HG03432 (cell line): ENCODE results near the gene KRTAP4-6.
"Not testable (repeated sequence)": the region's sequence is repeated elsewhere in the genome, so short reads cannot be mapped to it uniquely, and the experiment has no call there.

Experiments used
- ATAC-seq: cut with Tn5 transposase; IDR thresholded peaks from one replicate; pipeline ENCODE4 v1.9.1; 2021; ENCODE audit warnings: mild to moderate bottlenecking, moderate library complexity; ENCODE audit not compliant: unreplicated experiment

The KRTAP4-6 gene

GRCh38 chr17:41147531-41148204, 7.3 kb upstream of the KRTAP4-6 start:
- no peak for ATAC-seq

DNA sequence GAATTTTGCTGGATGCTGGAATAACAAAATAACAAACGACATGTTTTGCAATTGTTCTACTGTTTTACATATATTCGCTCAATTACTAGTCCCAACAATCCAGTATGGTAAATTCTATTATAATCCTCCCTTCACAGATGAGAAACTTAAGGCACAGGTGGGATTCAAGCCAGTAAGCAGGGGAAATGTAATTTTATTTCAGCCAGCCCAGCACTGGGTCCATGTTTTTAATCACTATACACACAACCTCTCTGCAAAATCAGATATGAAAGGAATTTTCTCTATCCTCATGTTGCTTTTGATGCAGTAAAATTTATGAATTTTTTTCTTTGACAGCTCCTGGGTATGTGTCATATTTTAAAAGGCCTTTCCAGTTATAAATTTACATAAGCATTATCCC, 4.9 kb upstream of the KRTAP4-6 start:
- ATAC-seq: no peak

DNA sequence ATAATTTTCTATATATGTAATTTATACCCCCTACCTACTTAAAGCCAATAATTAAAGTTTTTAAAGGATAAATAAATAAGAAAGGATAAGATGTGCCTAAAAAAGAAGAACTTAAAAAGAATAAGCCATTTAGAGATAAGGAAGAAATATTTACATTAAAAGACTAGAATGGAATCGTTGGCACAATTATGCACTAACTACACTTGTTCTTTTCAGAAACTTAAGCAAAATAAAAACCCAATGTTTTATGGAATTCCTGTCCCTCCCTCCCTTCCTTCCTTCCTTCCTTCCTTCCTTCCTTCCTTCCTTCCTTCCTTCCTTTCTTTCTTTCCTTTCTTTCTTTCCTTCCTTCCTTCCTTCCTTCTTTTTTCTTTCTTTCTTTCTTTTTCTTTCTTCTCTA, 4.5 kb upstream of the KRTAP4-6 start:
- ATAC-seq: no peak

GRCh38 chr17:41141361-41141760, 1.0 kb upstream of the KRTAP4-6 start:
- no peak for ATAC-seq

GRCh38 chr17:41139865-41140264, 479 bp downstream of the KRTAP4-6 start:
- not testable (repeated sequence) for ATAC-seq

DNA sequence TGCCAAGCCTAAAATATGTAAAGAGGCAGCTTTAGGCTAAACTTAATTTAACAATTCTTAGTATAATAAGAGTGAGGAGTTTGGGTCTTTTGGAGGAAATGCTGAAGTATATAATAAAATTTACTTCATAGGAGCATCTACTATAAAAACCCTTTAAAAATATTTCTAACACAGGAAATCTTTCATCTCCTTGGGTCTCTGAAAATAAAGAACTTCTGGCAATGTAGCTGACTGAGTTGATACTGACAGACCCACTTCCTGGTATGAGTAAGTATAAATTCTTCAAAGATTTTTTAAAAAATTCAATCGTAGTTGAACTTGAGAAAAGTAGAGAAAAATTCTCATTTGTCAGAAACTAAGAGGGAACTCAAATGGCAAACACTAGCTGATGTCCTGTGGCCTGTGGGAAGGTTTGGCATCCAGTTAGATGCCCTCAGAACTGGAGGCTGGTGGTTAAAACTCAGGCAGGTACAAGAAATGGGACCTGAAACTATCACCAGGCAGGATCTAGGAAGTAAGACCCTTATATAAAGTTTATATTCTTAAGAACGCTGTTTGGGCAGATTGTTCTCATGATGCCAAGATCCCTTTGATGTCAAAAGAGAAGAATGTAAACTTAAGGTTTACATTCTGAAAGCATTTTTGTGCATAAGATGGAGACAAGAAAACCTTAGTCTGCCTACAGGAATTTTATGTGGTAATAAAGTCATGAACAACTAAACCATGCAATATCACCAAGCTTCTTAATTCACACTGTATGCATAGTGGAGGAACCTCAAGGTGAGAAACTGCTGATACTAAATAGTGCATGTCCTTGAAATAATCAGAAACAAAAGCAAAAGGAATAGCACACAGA, 6.2 kb downstream of the KRTAP4-6 start:
- no peak for ATAC-seq

DNA sequence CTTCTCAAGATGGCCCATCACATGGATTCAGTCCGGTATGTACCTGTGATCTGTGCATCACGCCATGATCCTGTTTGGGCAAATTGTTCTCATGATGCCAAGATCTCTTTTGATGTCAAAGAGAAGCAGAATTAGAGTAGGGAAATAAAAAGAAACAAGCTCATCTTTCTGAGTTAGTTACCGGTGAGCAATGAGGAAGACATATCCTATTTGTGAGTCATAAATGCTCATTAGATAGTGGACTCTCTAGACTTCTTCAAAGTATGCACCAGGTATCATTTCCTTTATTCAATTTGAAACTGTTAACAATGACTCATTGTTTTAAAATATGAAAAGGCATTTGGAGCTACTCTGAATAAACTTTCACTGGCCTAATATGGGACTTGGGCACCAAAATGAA, 8.4 kb downstream of the KRTAP4-6 start:
- ATAC-seq: no peak

DNA sequence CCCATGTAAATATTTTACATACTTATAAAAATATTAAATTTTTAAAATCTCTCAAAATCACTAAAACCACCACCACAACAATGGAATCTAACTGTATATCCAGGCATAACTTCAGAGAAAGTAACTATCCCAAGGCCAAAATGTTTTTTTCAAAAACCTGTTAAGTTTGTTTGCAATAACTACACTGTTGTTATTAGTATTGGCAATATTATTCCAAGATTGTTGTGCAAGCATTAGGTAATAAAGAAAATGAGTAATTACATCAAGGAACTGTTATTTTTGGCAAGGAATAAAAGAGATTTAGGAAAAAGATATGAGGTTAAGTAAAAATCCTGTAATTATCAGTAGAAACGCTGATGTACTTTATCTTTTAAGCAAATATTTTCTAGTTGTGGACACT, 13.0 kb downstream of the KRTAP4-6 start:
- ATAC-seq: no peak

- ATAC-seq: no peak
Measured at GRCh38 chr17:41126412-41126811, 13.9 kb downstream of the KRTAP4-6 start.

GRCh38 chr17:41125064-41125463, 15.3 kb downstream of the KRTAP4-6 start:
- ATAC-seq: no peak

GRCh38 chr17:41123991-41124371, 16.4 kb downstream of the KRTAP4-6 start, which contains the start of gene KRTAP4-12:
TSS of gene KRTAP4-12 (minus strand) at chr17:41124182. CDS start at chr17:41124122, 60 bp downstream.
- not testable (repeated sequence) for ATAC-seq

DNA sequence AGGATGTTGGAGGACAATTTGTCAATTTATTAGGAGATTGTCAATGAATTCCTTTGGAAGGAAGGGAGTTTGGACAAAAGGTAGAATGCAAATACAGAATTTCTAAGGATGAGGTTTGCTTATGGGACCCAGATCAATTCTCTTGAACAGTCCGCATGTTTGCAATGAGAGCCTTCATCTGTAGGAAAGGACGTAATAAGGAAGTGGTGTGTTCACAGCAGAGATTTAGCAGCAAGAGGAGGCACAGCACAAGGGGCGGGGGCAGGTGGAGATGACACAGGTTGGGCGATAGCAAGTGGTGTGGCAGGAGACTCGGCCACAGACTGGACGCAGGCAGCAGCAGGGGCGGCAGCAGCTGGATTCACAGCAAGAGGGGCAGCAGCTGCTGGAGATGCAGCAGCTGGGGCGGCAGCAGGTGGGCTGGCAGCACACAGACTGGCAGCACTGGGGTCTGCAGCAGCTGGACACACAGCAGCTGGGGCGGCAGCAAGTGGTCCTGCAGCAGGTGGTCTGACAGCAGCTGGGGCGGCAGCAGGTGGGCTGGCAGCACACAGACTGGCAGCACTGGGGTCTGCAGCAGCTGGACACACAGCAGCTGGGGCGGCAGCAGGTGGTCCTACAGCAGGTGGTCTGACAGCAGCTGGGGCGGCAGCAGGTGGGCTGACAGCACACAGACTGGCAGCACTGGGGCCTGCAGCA, 16.9 kb downstream of the KRTAP4-6 start:
- not testable (repeated sequence) for ATAC-seq

- ATAC-seq: no peak
Measured at GRCh38 chr17:41121742-41122141, 18.6 kb downstream of the KRTAP4-6 start.

DNA sequence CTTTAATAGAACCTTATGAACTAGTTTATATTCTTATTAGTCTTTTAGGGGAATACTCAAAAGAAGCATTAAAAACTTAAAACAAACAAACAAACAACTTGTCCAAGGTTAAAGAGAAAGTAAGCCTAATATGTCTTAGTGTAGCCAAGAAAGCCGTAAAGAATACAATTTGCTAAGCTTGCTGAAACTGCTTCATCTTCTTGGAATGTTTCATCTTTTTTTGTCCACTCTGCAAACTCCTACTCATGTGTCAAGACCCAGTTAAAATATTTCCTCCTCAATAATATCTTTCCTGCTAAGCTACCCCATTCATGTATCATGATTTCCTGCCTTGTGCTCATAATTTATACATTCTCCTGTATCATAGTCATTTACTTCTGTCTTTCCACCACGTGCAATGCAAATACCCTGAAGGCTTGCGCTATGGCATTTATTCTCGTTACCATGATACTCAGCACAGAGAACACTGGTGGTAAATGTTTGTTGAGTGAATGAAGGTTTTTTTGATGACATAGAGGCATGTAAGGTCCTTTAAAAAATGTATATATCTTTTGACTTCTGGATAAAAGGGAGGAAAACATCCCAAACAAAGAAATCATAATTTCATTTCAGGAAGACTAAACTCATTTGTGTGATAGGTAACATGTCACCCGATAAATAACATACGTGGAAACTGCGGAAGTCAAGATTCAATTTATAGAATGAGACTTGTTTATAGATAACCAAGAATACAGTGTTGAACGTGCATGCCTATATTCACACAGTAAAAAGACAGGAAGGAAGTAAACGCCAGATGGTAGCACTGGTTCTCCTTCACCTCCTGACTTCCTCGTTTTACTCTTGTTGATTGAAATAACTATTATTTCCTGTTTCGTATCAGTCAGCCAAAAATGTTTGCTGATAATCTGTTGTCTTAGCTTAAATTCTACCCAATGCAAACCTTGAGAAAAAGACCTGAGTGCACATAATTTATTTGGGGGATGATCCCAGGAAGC, 20.4 kb downstream of the KRTAP4-6 start:
- ATAC-seq: not testable (repeated sequence)

DNA sequence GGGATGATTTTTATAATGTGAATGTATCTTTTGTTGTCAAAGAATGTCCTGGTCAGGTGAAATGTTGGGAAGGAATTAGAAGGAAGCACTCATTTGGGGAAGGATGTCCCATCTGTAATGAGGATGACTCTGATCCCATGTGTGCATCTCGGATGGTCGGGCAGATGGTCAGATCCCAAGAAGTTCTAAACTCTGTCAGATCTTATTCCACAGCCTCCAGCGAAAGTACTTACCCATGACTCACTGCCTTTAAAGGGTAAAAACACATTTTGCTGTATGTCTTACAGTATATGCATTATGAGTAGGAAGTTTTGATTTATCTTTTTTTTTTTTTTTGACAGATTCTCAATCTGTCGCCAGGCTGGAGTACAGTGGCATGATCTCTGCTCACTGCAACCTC, 21.6 kb downstream of the KRTAP4-6 start:
- ATAC-seq: no peak

DNA sequence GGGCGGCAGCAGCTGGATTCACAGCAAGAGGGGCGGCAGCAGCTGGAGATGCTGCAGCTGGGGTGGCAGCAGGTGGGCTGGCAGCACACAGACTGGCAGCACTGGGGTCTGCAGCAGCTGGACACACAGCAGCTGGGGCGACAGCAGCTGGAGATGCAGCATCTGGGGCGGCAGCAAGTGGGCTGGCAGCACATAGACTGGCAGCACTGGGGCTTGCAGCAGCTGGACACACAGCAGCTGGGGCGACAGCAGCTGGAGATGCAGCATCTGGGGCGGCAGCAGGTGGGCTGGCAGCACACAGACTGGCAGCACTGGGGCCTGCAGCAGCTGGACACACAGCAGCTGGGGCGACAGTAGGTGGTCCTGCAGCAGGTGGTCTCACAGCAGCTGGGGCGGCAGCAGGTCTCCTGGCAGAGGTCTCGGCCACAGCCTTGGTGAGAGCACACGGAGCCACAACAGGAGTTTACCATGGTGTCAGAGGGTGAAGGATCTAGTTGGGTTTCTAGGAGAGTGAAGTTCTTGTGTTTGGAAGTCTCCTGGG, 22.4 kb downstream of the KRTAP4-6 start, which contains the start of gene KRTAP4-11:
Gene KRTAP4-11 (minus strand): TSS at position 528 of the 541 bp plus-strand sequence. CDS start 58 bp downstream, at position 470.
- ATAC-seq: not testable (repeated sequence)

GRCh38 chr17:41116297-41116696, 24.0 kb downstream of the KRTAP4-6 start:
- ATAC-seq: no peak

DNA sequence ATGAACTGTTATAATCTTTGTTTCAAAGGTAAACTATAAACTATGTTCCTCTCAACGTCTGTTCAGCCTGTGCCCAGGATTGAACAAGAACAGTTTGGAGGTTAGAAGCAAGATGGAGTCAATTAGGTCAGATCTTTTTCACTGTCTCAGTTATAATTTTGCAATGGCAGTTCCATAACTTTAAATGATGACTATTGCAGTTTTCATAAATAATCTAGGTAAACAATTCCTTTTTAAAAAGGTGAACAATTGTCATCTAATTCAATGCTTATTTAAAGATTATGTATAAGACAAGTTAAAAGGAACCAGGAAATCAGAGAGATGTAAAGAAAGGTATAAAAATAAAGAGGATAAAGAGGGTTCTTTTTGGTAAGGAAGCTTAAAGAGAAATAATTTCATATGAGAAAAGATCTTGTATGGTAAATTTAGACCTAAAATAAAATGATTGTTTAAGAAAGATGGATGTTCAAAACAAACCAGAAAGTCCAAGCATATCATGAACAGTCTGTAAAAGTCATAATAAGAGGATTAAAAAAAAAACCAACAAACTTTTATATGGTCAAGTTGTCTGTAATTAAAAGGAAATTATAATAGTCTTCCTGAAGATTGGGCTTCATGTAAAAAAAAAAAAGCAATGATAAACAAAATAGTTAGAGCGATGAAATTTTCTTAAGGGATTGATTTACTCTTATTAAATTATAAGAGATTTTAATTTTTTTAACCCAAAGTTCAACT, 29.0 kb downstream of the KRTAP4-6 start:
- ATAC-seq: no peak

DNA sequence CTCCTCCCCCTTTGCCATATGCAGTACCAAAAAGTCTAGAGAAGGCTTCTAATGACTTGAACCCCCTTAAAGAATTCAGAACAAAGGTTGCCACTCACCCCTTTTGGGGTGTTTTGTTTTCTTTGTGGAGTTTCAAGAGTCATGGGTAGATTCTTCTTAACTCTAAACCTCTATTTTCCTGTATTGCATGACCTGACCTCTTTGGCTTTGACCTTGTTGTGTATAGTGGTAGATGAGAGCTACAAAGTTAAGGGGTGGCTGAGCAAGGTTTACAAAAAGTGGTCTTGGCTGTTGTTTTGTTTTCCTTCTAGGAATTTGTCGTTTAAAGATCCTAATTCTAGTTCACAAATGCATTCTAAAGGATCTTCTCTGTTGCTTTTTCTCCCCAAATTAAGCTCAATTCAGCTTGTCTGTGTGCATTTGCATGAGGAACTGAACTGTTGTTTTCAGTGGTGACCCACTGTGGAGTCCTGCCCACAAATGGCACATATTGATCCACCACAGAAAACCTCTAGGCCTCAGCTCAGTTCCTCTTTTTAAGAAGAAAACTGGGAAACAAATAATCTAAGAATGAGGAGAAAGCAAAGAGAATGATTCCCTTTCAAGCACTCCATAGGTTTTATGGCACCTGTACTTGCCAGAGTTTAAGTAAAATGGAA, 31.5 kb downstream of the KRTAP4-6 start:
- not testable (repeated sequence) for ATAC-seq
